ENCODE measurements around the gene MCM9.
"Not testable (repeated sequence)": the region's sequence is repeated elsewhere in the genome, so short reads cannot be mapped to it uniquely, and the experiment has no call there.

The MCM9 gene

DNA sequence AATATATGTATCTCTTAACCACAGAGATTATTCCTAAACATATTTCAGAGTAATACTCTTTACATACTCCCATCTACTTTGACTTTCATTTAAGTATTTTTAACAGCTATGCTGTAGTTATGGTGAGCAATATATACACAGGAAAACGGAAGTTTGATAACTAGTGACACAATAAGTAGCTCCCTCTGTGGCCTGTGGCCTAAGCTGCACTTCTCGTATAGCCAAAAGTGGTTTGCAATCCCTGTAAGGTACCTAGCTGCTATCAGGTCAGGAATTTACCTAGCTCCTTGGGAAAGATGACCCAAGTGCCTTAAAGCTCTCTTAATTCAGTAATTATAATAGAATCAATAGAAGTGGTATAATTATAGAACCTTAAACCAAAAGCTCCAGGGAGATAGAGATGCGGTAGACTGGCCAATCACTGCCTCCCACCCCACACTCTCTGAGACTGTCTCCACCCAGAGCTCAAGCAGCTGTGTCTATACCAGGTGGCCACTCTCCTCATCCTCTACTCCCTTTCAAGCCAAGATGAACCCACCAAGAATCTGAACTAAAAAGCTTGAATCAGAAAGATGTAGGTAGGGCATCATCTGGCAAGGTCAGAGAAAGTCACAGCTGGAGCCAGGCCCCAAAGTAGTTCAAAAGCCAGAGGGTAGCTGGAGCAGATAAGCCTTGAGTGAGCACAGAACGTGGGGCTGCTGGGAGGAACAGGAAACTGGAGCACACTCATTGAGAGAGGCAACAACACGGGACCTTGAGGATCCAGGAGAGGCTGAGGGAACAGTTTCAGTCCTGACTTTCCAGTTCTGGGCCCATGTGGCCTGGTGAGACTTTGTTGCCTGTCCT is 125.9 kb downstream of the MCM9 start:
- no peak for DNase-seq (ENCODE audit: low spot score)
- peaks cover 47% of the 10 kb centered on the region for H3K4me1 Mint-ChIP-seq (ENCODE audit: low read depth)
- peaks cover 19% of the 10 kb centered on the region for H3K9me3 Mint-ChIP-seq

DNA sequence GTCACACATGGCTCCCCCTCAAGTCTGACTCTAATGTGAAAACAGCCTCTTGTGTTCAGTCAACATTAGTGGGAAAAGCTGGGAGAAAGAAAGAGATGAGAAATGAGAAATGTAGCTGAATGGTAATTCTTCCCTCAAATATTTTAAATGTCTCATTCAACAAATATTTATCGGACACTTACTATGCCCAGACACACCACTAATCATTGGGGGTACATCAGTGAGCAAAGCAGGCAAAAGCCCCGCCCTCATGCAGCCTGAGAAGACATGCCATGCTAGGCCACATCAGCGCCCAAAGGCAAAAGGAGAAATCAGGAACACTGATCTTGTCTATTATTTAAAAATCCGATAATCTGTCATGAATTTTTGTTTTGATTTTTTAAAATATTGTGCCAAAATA is 130.9 kb downstream of the MCM9 start:
- no peak overlapping the region for H3K27ac Mint-ChIP-seq
- H3K4me1 Mint-ChIP-seq (ENCODE audit: low read depth), result peaks cover 23% of the 10 kb centered on the region
- H3K4me3 Mint-ChIP-seq, result no peak overlapping the region
- no peaks in the 10 kb centered on the region for H3K27me3 Mint-ChIP-seq (ENCODE audit: low read depth)
- H3K36me3 Mint-ChIP-seq (ENCODE audit: low read depth), result no peaks in the 10 kb centered on the region
- DNase-seq (ENCODE audit: low spot score), result no peak
- H3K9me3 Mint-ChIP-seq, result peaks cover 3% of the 10 kb centered on the region

More for the DNA sequence above, 125.9 kb downstream of the MCM9 start:
- H3K36me3 Mint-ChIP-seq (ENCODE audit: low read depth), result peaks cover 27% of the 10 kb centered on the region
- peak overlapping the region; percentile 72 for H3K4me3 Mint-ChIP-seq
- peak overlapping the region; percentile 90 for H3K27ac Mint-ChIP-seq
- no peaks in the 10 kb centered on the region for H3K27me3 Mint-ChIP-seq (ENCODE audit: low read depth)

DNA sequence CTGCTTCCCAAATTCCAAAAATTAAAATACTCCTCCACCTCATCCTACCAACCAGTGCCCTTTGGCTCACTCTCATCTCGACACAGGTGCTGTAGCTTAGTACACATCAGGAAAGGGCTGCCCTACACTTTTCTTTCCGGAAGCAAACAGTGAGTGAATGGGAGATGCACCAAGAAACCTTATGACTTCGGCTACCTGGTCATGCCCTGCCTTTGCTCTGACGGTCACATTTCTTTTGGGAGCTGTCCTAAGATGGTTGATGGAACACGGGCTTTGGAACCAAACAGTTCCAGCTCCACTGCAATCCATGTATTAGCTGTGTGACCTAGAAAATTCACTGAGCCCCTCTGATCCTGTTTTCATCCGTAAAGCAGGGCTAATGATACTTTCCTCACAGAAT is 133.7 kb downstream of the MCM9 start:
- peaks cover 25% of the 10 kb centered on the region for H3K4me1 Mint-ChIP-seq (ENCODE audit: low read depth)
- H3K4me3 Mint-ChIP-seq, result no peak overlapping the region
- peaks cover 11% of the 10 kb centered on the region for H3K9me3 Mint-ChIP-seq
- no peak for DNase-seq (ENCODE audit: low spot score)
- H3K36me3 Mint-ChIP-seq (ENCODE audit: low read depth), result peaks cover 18% of the 10 kb centered on the region
- H3K27ac Mint-ChIP-seq, result no peak overlapping the region
- H3K27me3 Mint-ChIP-seq (ENCODE audit: low read depth), result no peaks in the 10 kb centered on the region

- Mint-ChIP-seq H3K36me3 (ENCODE audit: low read depth) (peaks cover 25% of the 10 kb centered on the region), H3K4me3 (peak overlapping the region; percentile 65), H3K27ac (peak overlapping the region; percentile 82), H3K27me3 (ENCODE audit: low read depth) (no peaks in the 10 kb centered on the region), H3K4me1 (ENCODE audit: low read depth) (peaks cover 31% of the 10 kb centered on the region), H3K9me3 (peaks cover 18% of the 10 kb centered on the region)
- peak; percentile 77 for DNase-seq (ENCODE audit: low spot score)
Measured at GRCh38 chr6:118800394-118801071, 134.4 kb downstream of the MCM9 start.

DNA sequence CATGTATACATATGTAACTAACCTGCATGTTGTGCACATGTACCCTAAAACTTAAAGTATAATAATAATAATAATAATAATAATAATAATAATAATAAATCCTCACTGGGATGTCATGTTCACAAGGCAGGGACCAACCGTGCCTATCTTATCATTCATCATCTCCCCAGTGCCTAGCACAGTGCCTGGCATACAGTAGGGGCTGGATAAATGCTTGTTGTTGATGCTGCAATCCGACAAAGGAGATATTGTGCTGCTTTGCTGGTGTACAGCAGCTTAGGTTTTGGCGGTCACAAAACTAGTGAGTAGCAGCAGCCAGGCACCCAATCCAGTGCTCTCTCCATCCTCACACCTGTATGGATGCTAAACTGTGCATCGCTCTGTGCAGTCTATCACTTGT is 135.1 kb downstream of the MCM9 start:
- peak overlapping the region; percentile 65 for H3K4me3 Mint-ChIP-seq
- no peak for DNase-seq (ENCODE audit: low spot score)
- no peaks in the 10 kb centered on the region for H3K27me3 Mint-ChIP-seq (ENCODE audit: low read depth)
- peaks cover 32% of the 10 kb centered on the region for H3K4me1 Mint-ChIP-seq (ENCODE audit: low read depth)
- peaks cover 30% of the 10 kb centered on the region for H3K36me3 Mint-ChIP-seq (ENCODE audit: low read depth)
- no peak overlapping the region for H3K27ac Mint-ChIP-seq
- peaks cover 21% of the 10 kb centered on the region for H3K9me3 Mint-ChIP-seq

DNA sequence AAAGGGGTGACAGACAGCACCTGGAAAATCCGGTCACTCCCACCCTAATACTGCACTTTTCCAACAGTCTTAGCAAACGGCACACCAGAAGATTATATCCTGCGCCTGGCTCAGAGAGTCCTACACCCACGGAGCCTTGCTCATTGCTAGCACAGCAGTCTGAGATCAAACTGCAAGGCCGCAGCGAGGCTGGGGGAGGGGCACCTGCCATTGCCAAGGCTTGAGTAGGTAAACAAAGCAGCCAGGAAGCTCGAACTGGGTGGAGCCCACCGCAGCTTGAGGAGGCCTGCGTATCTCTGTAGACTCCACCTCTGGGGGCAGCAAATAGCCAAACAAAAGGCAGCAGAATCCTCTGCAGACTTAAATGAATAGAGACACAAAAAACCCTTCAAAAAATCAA is 138.4 kb downstream of the MCM9 start:
- not testable (repeated sequence) for H3K27me3 Mint-ChIP-seq (ENCODE audit: low read depth)
- peak overlapping the region; percentile 93 for H3K27ac Mint-ChIP-seq
- peak overlapping the region; percentile 76 for H3K4me3 Mint-ChIP-seq
- peak; percentile 69 for DNase-seq (ENCODE audit: low spot score)
- H3K36me3 Mint-ChIP-seq (ENCODE audit: low read depth), result peaks cover 36% of the 10 kb centered on the region
- peaks cover 30% of the 10 kb centered on the region for H3K9me3 Mint-ChIP-seq
- peaks cover 39% of the 10 kb centered on the region for H3K4me1 Mint-ChIP-seq (ENCODE audit: low read depth)

- peaks cover 22% of the 10 kb centered on the region for H3K9me3 Mint-ChIP-seq
- no peak overlapping the region for H3K27ac Mint-ChIP-seq
Measured at GRCh38 chr6:118791499-118791898, 143.5 kb downstream of the MCM9 start.

GRCh38 chr6:118789954-118790353 is 145.0 kb downstream of the MCM9 start:
- no peak overlapping the region for H3K4me3 Mint-ChIP-seq
- peaks cover 12% of the 10 kb centered on the region for H3K9me3 Mint-ChIP-seq
- H3K4me1 Mint-ChIP-seq (ENCODE audit: low read depth), result peaks cover 27% of the 10 kb centered on the region
- H3K36me3 Mint-ChIP-seq (ENCODE audit: low read depth), result peaks cover 7% of the 10 kb centered on the region
- H3K27ac Mint-ChIP-seq, result no peak overlapping the region
- no peaks in the 10 kb centered on the region for H3K27me3 Mint-ChIP-seq (ENCODE audit: low read depth)
- no peak for DNase-seq (ENCODE audit: low spot score)

More at GRCh38 chr6:118791499-118791898, 143.5 kb downstream of the MCM9 start:
- Mint-ChIP-seq H3K4me1 (ENCODE audit: low read depth) (peaks cover 35% of the 10 kb centered on the region), H3K27me3 (ENCODE audit: low read depth) (no peaks in the 10 kb centered on the region), H3K36me3 (ENCODE audit: low read depth) (peaks cover 20% of the 10 kb centered on the region), H3K4me3 (no peak overlapping the region)
- DNase-seq (ENCODE audit: low spot score), result no peak

- Mint-ChIP-seq H3K36me3 (ENCODE audit: low read depth) (peaks cover 6% of the 10 kb centered on the region), H3K4me1 (ENCODE audit: low read depth) (peaks cover 27% of the 10 kb centered on the region), H3K9me3 (peaks cover 12% of the 10 kb centered on the region), H3K4me3 (no peak overlapping the region), H3K27ac (no peak overlapping the region), H3K27me3 (ENCODE audit: low read depth) (no peaks in the 10 kb centered on the region)
- DNase-seq (ENCODE audit: low spot score), result no peak
Measured at GRCh38 chr6:118789419-118789818, 145.5 kb downstream of the MCM9 start.

DNA sequence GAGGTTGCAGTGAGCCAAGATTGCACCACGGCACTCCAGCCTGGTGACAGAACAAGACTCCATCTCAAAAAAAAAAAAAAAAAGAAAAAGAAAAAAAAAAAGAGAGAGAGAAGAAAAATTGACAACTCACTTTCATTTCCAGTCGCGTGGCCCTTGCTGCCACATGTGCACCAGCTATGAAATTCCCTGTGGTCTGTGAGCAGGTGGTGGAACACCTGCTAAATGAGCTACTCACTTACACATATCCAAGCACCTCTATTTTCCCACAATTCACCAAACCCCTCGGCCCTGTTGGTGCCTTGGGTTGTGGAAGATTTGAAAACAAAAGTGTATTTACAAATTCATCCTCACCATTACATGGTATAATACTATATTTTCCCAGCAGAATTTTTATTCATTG is 146.3 kb downstream of the MCM9 start:
- Mint-ChIP-seq H3K27ac (no peak overlapping the region), H3K4me1 (ENCODE audit: low read depth) (peaks cover 27% of the 10 kb centered on the region), H3K27me3 (ENCODE audit: low read depth) (no peaks in the 10 kb centered on the region), H3K9me3 (peaks cover 12% of the 10 kb centered on the region), H3K4me3 (no peak overlapping the region), H3K36me3 (ENCODE audit: low read depth) (peaks cover 6% of the 10 kb centered on the region)
- DNase-seq (ENCODE audit: low spot score), result no peak

DNA sequence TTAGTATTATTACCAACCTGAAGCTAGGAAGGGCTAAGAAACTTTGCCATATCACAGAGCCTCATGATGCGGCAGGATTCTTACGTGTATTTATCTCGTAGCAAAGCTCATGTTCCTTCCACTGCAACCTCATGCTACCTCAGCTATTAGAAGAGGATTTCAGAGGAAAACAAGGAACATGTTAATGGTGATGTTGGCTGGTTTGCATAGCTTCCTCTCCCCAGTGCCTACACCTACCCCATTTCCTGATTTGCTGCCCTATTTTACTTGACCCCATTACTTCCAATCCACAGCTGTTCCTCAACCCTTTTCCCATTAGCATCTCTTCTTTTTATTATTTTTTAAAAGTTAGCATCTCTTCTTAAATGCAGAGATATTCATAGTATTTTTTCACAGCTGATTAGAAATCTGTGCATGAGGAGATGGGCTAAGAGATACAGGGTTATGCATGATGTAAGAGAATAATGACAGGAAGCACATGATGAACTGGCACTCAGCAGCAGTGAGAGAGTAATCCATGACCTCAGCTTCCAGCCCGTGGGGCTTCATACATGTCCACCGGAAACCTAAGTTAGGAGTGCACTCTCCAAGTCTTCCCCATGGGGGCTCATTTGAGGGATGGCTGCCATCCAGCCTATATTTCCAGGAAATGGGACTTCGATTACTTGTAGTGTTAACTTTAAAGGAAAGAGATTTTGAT is 147.1 kb downstream of the MCM9 start:
- no peaks in the 10 kb centered on the region for H3K27me3 Mint-ChIP-seq (ENCODE audit: low read depth)
- H3K4me1 Mint-ChIP-seq (ENCODE audit: low read depth), result peaks cover 27% of the 10 kb centered on the region
- peaks cover 12% of the 10 kb centered on the region for H3K9me3 Mint-ChIP-seq
- peak overlapping the region; percentile 20 for H3K27ac Mint-ChIP-seq
- peaks cover 6% of the 10 kb centered on the region for H3K36me3 Mint-ChIP-seq (ENCODE audit: low read depth)
- H3K4me3 Mint-ChIP-seq, result peak overlapping the region; percentile 24
- DNase-seq (ENCODE audit: low spot score), result no peak

DNA sequence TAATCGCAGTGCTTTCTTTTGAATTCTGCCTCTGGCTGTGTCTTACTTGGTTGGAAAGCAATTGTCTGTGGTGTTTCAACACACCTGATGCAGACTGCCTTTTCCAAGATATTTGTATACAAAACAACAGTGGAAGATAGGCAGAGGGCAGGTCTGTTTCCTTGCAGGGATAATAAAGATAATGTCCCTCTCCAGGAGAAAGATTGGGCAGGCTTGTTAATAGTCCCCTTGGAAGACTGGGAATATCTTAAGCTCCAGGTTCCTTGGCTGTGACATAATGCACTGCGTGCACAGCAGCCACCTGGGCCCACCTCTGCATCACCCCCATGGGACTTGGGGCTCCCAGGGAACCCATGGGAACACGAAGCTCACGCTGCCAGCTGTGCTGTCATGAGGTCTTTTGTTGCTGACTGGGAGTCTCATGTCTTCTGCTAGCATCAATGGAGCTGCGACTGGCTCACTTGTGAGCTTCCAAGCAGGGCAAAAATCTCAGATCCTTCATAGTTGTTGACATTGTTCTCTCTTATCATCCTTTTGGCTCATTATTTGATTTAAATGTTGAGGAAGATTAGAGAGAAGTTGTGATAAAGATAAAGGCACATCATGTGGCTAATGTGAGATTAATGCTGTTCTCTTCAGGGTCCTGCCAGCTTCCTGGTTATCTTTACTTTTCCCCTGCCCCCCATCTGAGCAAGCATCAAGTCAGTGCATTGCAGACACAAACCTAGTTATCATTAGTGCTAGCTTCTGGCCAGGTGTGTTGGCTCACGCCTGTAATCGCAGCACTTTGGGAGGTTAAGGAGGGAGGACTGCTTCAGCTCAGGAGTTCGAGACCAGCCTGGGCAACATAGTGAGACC is 148.1 kb downstream of the MCM9 start:
- Mint-ChIP-seq H3K27ac (no peak overlapping the region), H3K36me3 (ENCODE audit: low read depth) (peaks cover 3% of the 10 kb centered on the region), H3K4me1 (ENCODE audit: low read depth) (peaks cover 22% of the 10 kb centered on the region), H3K27me3 (ENCODE audit: low read depth) (no peaks in the 10 kb centered on the region), H3K9me3 (peaks cover 4% of the 10 kb centered on the region), H3K4me3 (no peak overlapping the region)
- DNase-seq (ENCODE audit: low spot score), result no peak

DNA sequence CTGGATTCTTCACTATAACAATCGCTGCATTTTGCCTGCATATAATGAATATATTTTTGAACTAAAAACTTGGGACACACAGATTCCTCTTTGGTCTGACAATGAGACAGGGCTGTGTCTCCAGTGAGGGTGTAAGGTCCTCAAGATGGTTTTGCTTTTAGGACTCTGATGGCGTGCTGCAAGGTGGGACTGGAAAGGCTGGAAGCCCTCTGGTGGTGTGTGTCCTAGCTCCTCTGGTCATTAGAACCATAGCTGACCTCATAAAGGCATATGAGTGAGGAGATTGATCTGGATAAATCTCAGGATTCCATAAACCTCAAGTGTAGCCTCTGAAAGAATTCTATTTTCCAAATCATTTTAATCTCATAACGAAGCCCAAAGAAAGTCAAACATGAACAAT is 149.4 kb downstream of the MCM9 start:
- no peak for DNase-seq (ENCODE audit: low spot score)
- no peaks in the 10 kb centered on the region for H3K36me3 Mint-ChIP-seq (ENCODE audit: low read depth)
- H3K27ac Mint-ChIP-seq, result no peak overlapping the region
- H3K4me3 Mint-ChIP-seq, result no peak overlapping the region
- H3K27me3 Mint-ChIP-seq (ENCODE audit: low read depth), result no peaks in the 10 kb centered on the region
- no peaks in the 10 kb centered on the region for H3K9me3 Mint-ChIP-seq
- H3K4me1 Mint-ChIP-seq (ENCODE audit: low read depth), result peaks cover 16% of the 10 kb centered on the region

Data from T-helper 2 cell treated with Interferon-gamma antibody and Interleukin-4, amounts not matched to agents 5 μg/mL and 100 μg/mL, for 36 hours (primary cell).